ENCODE measurements around the gene SPATS2. TPM values are rescaled to one million over a fixed set of nuclear protein-coding genes. Genes with fewer than 3 reads are reported as not detected.

Gene SPATS2
- total and polyA plus RNA-seq, 2 of the 4 experiments (the other 2 are of a cell fraction), result 50.6 to 63.3 TPM

- no peak overlapping the region for H3K4ac ChIP-seq (ENCODE audit: low read depth, low read length)
- no peak overlapping the region for H2BK120ac ChIP-seq (ENCODE audit: low read depth, low read length)
- no CpG with 5 or more reads among the region's 13 CpGs for WGBS, 2 experiments (ENCODE audit: extremely low coverage in 2 of 2, insufficient read length in 1 of 2)
- H3K27ac ChIP-seq (ENCODE audit: insufficient read depth, low read length), result no peak overlapping the region
- ATAC-seq (ENCODE audit: low read depth), result no peak
- DNase-seq, result no peak
- H2BK5ac ChIP-seq (ENCODE audit: low read depth, low read length, poor library complexity, severe bottlenecking), result no peak overlapping the region
- in situ Hi-C loops (cut with MboI; ENCODE audit: low sequenced_read_pairs), result no loop called here
- H3K9ac ChIP-seq (ENCODE audit: low read depth, low read length), result no peak overlapping the region
- 0 out of 2 replicates have a peak, but pooled peaks cover 2% of the 10 kb centered on the region for H3K4me1 ChIP-seq (ENCODE audit: control insufficient read depth, insufficient read depth, low read length)
- no peak overlapping the region for H2AK5ac ChIP-seq (ENCODE audit: low read depth, low read length)
- intact Hi-C loops (cut with micrococcal nuclease), result no loop called here
- CTCF ChIA-PET, result interaction anchor here (1.3 kb wide), 1 partner anchor 179 kb away, joined by 4 read pairs; no protein-coding TSS in a partner anchor
- no peak overlapping the region for H2BK20ac ChIP-seq (ENCODE audit: low read depth, low read length)
- dilution Hi-C loops (cut with HindIII; ENCODE audit: low sequenced_read_pairs, unreplicated experiment), result no loop called here
- H3K23ac ChIP-seq (ENCODE audit: low read depth, low read length), result 0 out of 2 replicates have a peak overlapping the region, but pooled peaks have one; percentile 57
- H3K79me1 ChIP-seq (ENCODE audit: low read depth in 1 of 2, low read length in 2 of 2), result no peaks in the 10 kb centered on the region
- H2AFZ ChIP-seq (replicated peaks; ENCODE audit: low read length, poor library complexity), result peak overlapping the region; percentile 80
- TF ChIP-seq RFX5 (IDR thresholded peaks at IDR 0.05; ENCODE audit: low read depth, low read length) (no peak), USF2 (IDR thresholded peaks at IDR 0.05; ENCODE audit: low read depth, low read length) (no peak), ELK1 (IDR thresholded peaks at IDR 0.05; ENCODE audit: borderline replicate concordance, low read depth, low read length) (no peak), MXI1 (IDR thresholded peaks at IDR 0.05; ENCODE audit: borderline replicate concordance, low read depth, low read length) (no peak), SMC3 (IDR thresholded peaks at IDR 0.05; ENCODE audit: low read depth, low read length) (no peak), FOS (IDR thresholded peaks at IDR 0.05; ENCODE audit: low read depth, low read length) (no peak), CHD1 (IDR thresholded peaks at IDR 0.05; ENCODE audit: low read depth, low read length) (no peak), CTCF (conservative IDR thresholded peaks at IDR 0.05; ENCODE audit: low read depth, low read length) (no peak), CEBPB (IDR thresholded peaks at IDR 0.05; ENCODE audit: low read depth, low read length) (no peak), POLR2A (IDR thresholded peaks at IDR 0.05; ENCODE audit: low read depth, low read length) (no peak), MAFK (IDR thresholded peaks at IDR 0.05; ENCODE audit: low read depth, low read length) (no peak), RCOR1 (IDR thresholded peaks at IDR 0.05; ENCODE audit: insufficient replicate concordance, low read length) (no peak), RAD21 (IDR thresholded peaks at IDR 0.05; ENCODE audit: low read length) (no peak), BHLHE40 (IDR thresholded peaks at IDR 0.05; ENCODE audit: low read depth, low read length) (no peak)
- H2AK9ac ChIP-seq (replicated peaks; ENCODE audit: low read depth, low read length, poor library complexity), result peak overlapping the region; percentile 75
- H2BK15ac ChIP-seq (ENCODE audit: low read depth, low read length), result no peak overlapping the region
- no peaks in the 10 kb centered on the region for H3K36me3 ChIP-seq (ENCODE audit: control insufficient read depth, insufficient read depth, low read length)
- BruUV-seq (replicated peaks), result no TSS peak
- peak overlapping the region; percentile 15; the same call in 1 of the 2 replicates for H3K4me3 ChIP-seq (ENCODE audit: insufficient read depth, low read depth, low read length)
- H3K9me3 ChIP-seq (ENCODE audit: control insufficient read depth, insufficient read depth, low read length), result no peaks in the 10 kb centered on the region
- no peak overlapping the region for H4K5ac ChIP-seq (ENCODE audit: low read depth, low read length)
- H3K9me1 ChIP-seq (ENCODE audit: insufficient read depth, low read length), result no peaks in the 10 kb centered on the region
- H4K20me1 ChIP-seq (ENCODE audit: insufficient read depth, low read length), result no peaks in the 10 kb centered on the region; the same call in 1 of the 2 replicates
- H3K18ac ChIP-seq (ENCODE audit: low read depth, low read length), result no peak overlapping the region
- H3K56ac ChIP-seq (ENCODE audit: extremely low read depth, insufficient read depth, low read length), result no peak overlapping the region
- H3K14ac ChIP-seq (replicated peaks; ENCODE audit: low read depth, low read length), result no peak overlapping the region
- peaks cover 43% of the 10 kb centered on the region for H3K27me3 ChIP-seq (ENCODE audit: control insufficient read depth, insufficient read depth, low read length)
- H4K8ac ChIP-seq (ENCODE audit: low read depth in 2 of 2, low read length in 2 of 2), result no peak overlapping the region
- POLR2A ChIA-PET (ENCODE audit: unreplicated experiment), result no interaction called here
- no peak overlapping the region for H4K91ac ChIP-seq (ENCODE audit: insufficient read depth, low read depth, low read length)
- peak overlapping the region; percentile 56 for H3K4me2 ChIP-seq (ENCODE audit: low read depth, low read length)
Measured at GRCh38 chr12:49537231-49537751, 170.0 kb downstream of the SPATS2 start.

All from IMR-90 (cell line).